ENCODE measurements around the gene ROR1. TPM values are rescaled to one million over a fixed set of nuclear protein-coding genes. Genes with fewer than 3 reads are reported as not detected.

ROR1 gene
- total RNA-seq, 2 experiments from 2014 or later: not detected

DNA sequence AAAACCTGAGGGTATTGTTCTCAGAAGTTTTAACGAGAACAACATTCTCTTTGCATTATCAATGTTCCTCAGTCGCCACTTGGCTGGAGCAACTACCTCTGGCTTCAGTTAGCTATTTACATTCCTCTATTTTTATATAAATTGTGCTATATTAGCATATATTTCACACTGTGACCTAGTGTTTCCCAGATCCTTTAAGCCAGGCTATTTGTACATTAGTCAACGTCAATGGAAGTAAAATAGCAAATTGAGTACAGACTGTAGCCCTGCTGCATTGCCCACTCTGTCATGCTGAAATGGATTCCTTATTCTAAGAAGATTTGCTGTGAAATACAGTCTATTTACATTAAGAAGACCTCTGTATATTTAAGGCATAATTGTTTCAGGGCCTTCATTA lies 213.8 kb downstream of the ROR1 start:
- peaks cover 4% of the 10 kb centered on the region for H3K27me3 Mint-ChIP-seq
- no peak for DNase-seq
- H3K27ac Mint-ChIP-seq: no peak overlapping the region
- no peaks in the 10 kb centered on the region for H3K4me1 Mint-ChIP-seq
- H3K36me3 Mint-ChIP-seq (ENCODE audit: low read depth): no peaks in the 10 kb centered on the region
- ChIA-PET POLR2A (no interaction called here), CTCF (no interaction called here)
- no peaks in the 10 kb centered on the region for H3K9me3 Mint-ChIP-seq
- H3K4me3 Mint-ChIP-seq: no peak overlapping the region

DNA sequence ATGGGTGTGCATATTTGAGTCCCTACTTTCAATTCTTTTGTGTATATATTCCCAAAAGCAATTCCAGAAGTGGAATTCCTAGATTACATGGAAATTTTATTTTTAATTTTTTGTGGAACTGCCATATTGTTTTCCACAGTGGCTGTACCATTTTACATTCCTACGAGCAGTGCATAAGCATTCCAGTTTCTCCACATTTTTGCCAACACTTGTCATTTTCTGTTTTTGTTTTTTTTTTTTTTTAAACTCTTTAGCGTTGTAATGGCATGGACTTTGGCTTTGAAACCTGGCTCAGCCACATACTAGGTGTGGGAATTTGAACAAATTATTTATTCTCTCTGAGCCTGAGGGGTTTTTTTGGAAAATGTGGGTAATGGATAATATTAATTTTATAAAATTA lies 215.1 kb downstream of the ROR1 start:
- DNase-seq: no peak
- CTCF ChIA-PET: no interaction called here
- no peaks in the 10 kb centered on the region for H3K36me3 Mint-ChIP-seq (ENCODE audit: low read depth)
- H3K9me3 Mint-ChIP-seq: no peaks in the 10 kb centered on the region
- no peak overlapping the region for H3K27ac Mint-ChIP-seq
- H3K27me3 Mint-ChIP-seq: peaks cover 4% of the 10 kb centered on the region
- H3K4me3 Mint-ChIP-seq: no peak overlapping the region
- POLR2A ChIA-PET: no interaction called here
- H3K4me1 Mint-ChIP-seq: no peaks in the 10 kb centered on the region

DNA sequence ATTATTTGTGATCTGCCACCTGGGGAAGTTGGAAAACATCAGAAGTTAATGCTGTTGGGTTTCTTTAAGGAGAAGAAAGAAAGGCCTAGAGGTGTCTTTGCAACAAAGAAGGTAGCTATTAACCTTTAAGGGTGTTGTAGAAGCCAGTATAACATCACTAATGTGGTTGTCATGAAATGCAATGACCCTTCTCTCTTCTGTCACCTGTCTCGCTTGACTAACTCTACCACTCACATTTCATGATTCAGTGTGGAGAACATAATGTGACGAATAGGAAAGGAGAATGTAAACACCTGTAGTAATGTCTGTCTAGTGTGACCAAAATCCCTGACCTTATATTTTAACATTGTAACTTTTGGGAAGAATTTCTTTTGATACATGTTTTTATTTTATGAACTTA lies 217.9 kb downstream of the ROR1 start:
- Mint-ChIP-seq H3K4me3 (no peak overlapping the region), H3K27me3 (peaks cover 6% of the 10 kb centered on the region), H3K36me3 (ENCODE audit: low read depth) (no peaks in the 10 kb centered on the region), H3K4me1 (no peaks in the 10 kb centered on the region), H3K27ac (no peak overlapping the region), H3K9me3 (no peaks in the 10 kb centered on the region)
- CTCF ChIA-PET: no interaction called here
- POLR2A ChIA-PET: no interaction called here
- DNase-seq: no peak

GRCh38 chr1:64000021-64000420 lies 226.2 kb downstream of the ROR1 start:
- CTCF ChIA-PET: interaction anchor here (1.0 kb wide), 1 partner anchor 17 kb away, joined by 3 read pairs; no protein-coding TSS in a partner anchor
- POLR2A ChIA-PET: no interaction called here
- H3K36me3 Mint-ChIP-seq (ENCODE audit: low read depth): no peaks in the 10 kb centered on the region
- no peak overlapping the region for H3K4me3 Mint-ChIP-seq
- no peaks in the 10 kb centered on the region for H3K4me1 Mint-ChIP-seq
- peaks cover 2% of the 10 kb centered on the region for H3K9me3 Mint-ChIP-seq
- peaks cover 6% of the 10 kb centered on the region for H3K27me3 Mint-ChIP-seq
- no peak for DNase-seq
- no peak overlapping the region for H3K27ac Mint-ChIP-seq

GRCh38 chr1:64001038-64001437 lies 227.2 kb downstream of the ROR1 start:
- ChIA-PET POLR2A (no interaction called here), CTCF (no interaction called here)
- H3K9me3 Mint-ChIP-seq: peaks cover 2% of the 10 kb centered on the region
- H3K36me3 Mint-ChIP-seq (ENCODE audit: low read depth): no peaks in the 10 kb centered on the region
- no peak for DNase-seq
- peaks cover 6% of the 10 kb centered on the region for H3K27me3 Mint-ChIP-seq
- no peak overlapping the region for H3K4me3 Mint-ChIP-seq
- no peaks in the 10 kb centered on the region for H3K4me1 Mint-ChIP-seq
- no peak overlapping the region for H3K27ac Mint-ChIP-seq

GRCh38 chr1:64004451-64005025 lies 230.7 kb downstream of the ROR1 start:
- H3K27ac Mint-ChIP-seq: no peak overlapping the region
- H3K4me1 Mint-ChIP-seq: peaks cover 9% of the 10 kb centered on the region
- ChIA-PET POLR2A (no interaction called here), CTCF (interaction anchor here (1.5 kb wide), 1 partner anchor 9 kb away, joined by 4 read pairs; no protein-coding TSS in a partner anchor)
- H3K36me3 Mint-ChIP-seq (ENCODE audit: low read depth): no peaks in the 10 kb centered on the region
- H3K27me3 Mint-ChIP-seq: no peaks in the 10 kb centered on the region
- DNase-seq: no peak
- peaks cover 2% of the 10 kb centered on the region for H3K9me3 Mint-ChIP-seq
- no peak overlapping the region for H3K4me3 Mint-ChIP-seq

GRCh38 chr1:64005801-64006200 lies 232.0 kb downstream of the ROR1 start:
- Mint-ChIP-seq H3K36me3 (ENCODE audit: low read depth) (no peaks in the 10 kb centered on the region), H3K9me3 (peaks cover 6% of the 10 kb centered on the region), H3K4me3 (no peak overlapping the region), H3K4me1 (peaks cover 9% of the 10 kb centered on the region), H3K27me3 (no peaks in the 10 kb centered on the region), H3K27ac (no peak overlapping the region)
- no peak for DNase-seq
- CTCF ChIA-PET: no interaction called here
- POLR2A ChIA-PET: no interaction called here

DNA sequence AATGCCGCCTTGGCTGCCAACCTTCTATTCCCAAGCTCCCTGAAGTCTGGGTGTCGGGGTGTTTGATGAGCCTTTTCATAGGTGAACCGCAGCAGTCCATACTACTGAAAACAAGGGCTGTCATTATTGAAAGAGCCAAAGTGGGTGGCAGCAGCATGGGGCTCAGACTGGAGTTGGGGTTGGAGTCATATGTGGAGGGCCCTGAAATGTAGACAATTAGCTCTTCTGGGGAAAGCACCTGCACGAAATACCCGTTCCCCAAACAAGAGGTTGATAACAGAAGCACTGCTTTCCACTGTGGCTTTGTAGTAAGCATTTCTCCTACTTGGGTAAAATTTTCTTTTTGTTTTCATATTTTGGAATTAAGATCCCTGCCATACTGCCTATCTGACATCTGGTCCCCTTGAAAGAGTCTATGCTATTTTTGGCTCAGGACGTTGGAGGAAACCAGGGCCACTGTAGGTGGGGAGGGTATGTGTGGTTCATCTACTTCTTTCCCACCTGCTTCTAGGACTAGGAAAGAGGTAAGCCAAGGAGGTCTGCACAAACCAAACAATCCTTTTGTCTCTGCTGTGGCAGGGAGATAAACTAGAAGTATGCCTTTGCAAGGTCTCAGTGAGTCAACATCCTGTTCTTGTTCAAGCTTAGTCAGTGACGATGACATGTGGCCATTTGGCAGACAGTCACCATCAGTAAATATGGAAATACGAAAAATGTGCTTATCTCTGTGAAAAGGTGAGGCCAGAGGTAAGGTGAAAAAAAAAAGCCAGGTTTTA lies 232.6 kb downstream of the ROR1 start:
- H3K27ac Mint-ChIP-seq: no peak overlapping the region

DNA sequence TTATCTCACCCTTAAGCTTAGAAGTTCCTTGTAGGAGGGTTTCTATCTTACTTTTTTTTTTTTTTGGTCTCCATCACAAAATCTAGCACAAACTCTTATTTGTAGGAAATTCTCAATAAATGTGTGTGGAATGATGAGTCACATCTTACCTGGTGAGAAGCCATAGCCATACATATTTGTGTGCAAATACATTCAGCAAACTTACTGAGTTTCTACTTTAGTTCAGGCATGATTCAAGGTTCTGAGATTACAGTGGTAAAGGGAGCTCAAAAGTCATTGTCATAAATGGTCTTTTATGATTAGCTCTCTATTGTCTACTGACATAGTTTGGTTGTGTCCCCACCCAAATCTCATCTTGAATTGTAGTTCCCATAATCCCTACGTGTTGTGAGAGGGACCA lies 236.5 kb downstream of the ROR1 start:
- Mint-ChIP-seq H3K27me3 (no peaks in the 10 kb centered on the region), H3K4me3 (no peak overlapping the region), H3K9me3 (peaks cover 5% of the 10 kb centered on the region), H3K27ac (no peak overlapping the region), H3K36me3 (ENCODE audit: low read depth) (no peaks in the 10 kb centered on the region), H3K4me1 (peaks cover 9% of the 10 kb centered on the region)
- ChIA-PET POLR2A (no interaction called here), CTCF (no interaction called here)
- no peak for DNase-seq

More for the DNA sequence above, 232.6 kb downstream of the ROR1 start:
- Mint-ChIP-seq H3K27me3 (no peaks in the 10 kb centered on the region), H3K4me1 (peaks cover 9% of the 10 kb centered on the region), H3K36me3 (ENCODE audit: low read depth) (no peaks in the 10 kb centered on the region), H3K4me3 (no peak overlapping the region), H3K9me3 (peaks cover 6% of the 10 kb centered on the region)
- ChIA-PET CTCF (no interaction called here), POLR2A (no interaction called here)
- DNase-seq: no peak

DNA sequence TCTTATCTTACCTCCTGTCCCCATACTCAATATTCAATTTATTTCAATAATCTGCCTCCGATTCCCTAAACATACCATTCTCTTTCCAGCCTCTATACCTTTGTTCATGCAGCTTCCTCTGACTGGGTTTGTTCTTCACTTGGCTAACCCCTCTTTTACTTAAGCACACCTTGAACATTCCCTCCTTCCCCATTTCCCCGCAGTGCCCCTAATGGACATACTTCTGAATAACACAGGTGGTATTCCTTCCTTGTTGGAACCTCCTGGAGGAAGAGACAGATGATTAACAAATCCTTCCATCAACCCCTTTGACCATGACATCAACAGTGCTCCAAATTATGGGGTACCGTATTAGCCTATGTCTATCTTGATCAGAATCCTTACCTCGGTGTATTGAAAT lies 239.6 kb downstream of the ROR1 start:
- POLR2A ChIA-PET: no interaction called here
- Mint-ChIP-seq H3K9me3 (peaks cover 5% of the 10 kb centered on the region), H3K4me1 (peaks cover 3% of the 10 kb centered on the region), H3K36me3 (ENCODE audit: low read depth) (no peaks in the 10 kb centered on the region), H3K4me3 (no peak overlapping the region), H3K27ac (no peak overlapping the region), H3K27me3 (no peaks in the 10 kb centered on the region)
- no peak for DNase-seq
- CTCF ChIA-PET: no interaction called here

- Mint-ChIP-seq H3K4me3 (no peak overlapping the region), H3K27ac (peak overlapping the region; percentile 59), H3K9me3 (peaks cover 2% of the 10 kb centered on the region), H3K4me1 (peaks cover 14% of the 10 kb centered on the region), H3K36me3 (ENCODE audit: low read depth) (peaks cover 4% of the 10 kb centered on the region), H3K27me3 (no peaks in the 10 kb centered on the region)
- CTCF ChIA-PET: no interaction called here
- POLR2A ChIA-PET: no interaction called here
- peak; percentile 34 for DNase-seq
Observed at GRCh38 chr1:64019818-64020217, 246.0 kb downstream of the ROR1 start.

GRCh38 chr1:64021066-64021465 lies 247.2 kb downstream of the ROR1 start:
- Mint-ChIP-seq H3K4me1 (peaks cover 14% of the 10 kb centered on the region), H3K36me3 (ENCODE audit: low read depth) (peaks cover 4% of the 10 kb centered on the region), H3K27ac (no peak overlapping the region), H3K27me3 (no peaks in the 10 kb centered on the region), H3K4me3 (no peak overlapping the region), H3K9me3 (peaks cover 2% of the 10 kb centered on the region)
- CTCF ChIA-PET: no interaction called here
- DNase-seq: no peak
- POLR2A ChIA-PET: interaction anchor here (0.6 kb wide), 1 partner anchor 833 kb away, joined by 4 read pairs; no protein-coding TSS in a partner anchor

- no peaks in the 10 kb centered on the region for H3K27me3 Mint-ChIP-seq
- peaks cover 2% of the 10 kb centered on the region for H3K36me3 Mint-ChIP-seq (ENCODE audit: low read depth)
- H3K9me3 Mint-ChIP-seq: no peaks in the 10 kb centered on the region
- peaks cover 3% of the 10 kb centered on the region for H3K4me1 Mint-ChIP-seq
- POLR2A ChIA-PET: no interaction called here
- DNase-seq: no peak
- no peak overlapping the region for H3K27ac Mint-ChIP-seq
- H3K4me3 Mint-ChIP-seq: no peak overlapping the region
- CTCF ChIA-PET: no interaction called here
Observed at GRCh38 chr1:64025051-64025450, 251.2 kb downstream of the ROR1 start.

GRCh38 chr1:64029037-64029436 lies 255.2 kb downstream of the ROR1 start:
- H3K4me3 Mint-ChIP-seq: no peak overlapping the region
- POLR2A ChIA-PET: no interaction called here
- DNase-seq: no peak
- CTCF ChIA-PET: no interaction called here
- H3K4me1 Mint-ChIP-seq: no peaks in the 10 kb centered on the region
- H3K36me3 Mint-ChIP-seq (ENCODE audit: low read depth): no peaks in the 10 kb centered on the region
- no peaks in the 10 kb centered on the region for H3K9me3 Mint-ChIP-seq
- H3K27ac Mint-ChIP-seq: no peak overlapping the region
- H3K27me3 Mint-ChIP-seq: no peaks in the 10 kb centered on the region
